Urinary bladder (tissue), 4 donors: ENCODE results near the gene SLC16A11. TPM values are rescaled to one million over a fixed set of nuclear protein-coding genes. Genes with fewer than 3 reads are reported as not detected.

Experiments used
- DNase-seq: peaks from one replicate; pipeline ENCODE4 v3.0.0-alpha.2; 2015; ENCODE audit errors: extremely low spot score
- H3K27ac ChIP-seq: one replicate; pipeline ENCODE4 v1.5.1; 2013; ENCODE audit warnings: low read depth, mild to moderate bottlenecking, moderate library complexity
- H3K36me3 ChIP-seq: one replicate; pipeline ENCODE4 v1.6.1; 2013; ENCODE audit warnings: mild to moderate bottlenecking, moderate library complexity; ENCODE audit not compliant: insufficient read depth
- H3K4me1 ChIP-seq: one replicate; pipeline ENCODE4 v1.6.1; 2013; ENCODE audit warnings: mild to moderate bottlenecking, moderate library complexity; ENCODE audit not compliant: insufficient read depth
- H3K4me3 ChIP-seq: one replicate; pipeline ENCODE4 v1.5.1; 2013; ENCODE audit warnings: low read depth, low read length
- WGBS: extraction: QIAGEN DNeasy Blood & Tissue Kit; methylation state at CpG from one replicate; pipeline ENCODE4 v1.1.7; 2013; 5-methylcytosine and 5-hydroxymethylcytosine counted together
- polyA plus RNA-seq: library from polyadenylated mRNA; stranded (reverse); fragments of 200-250 nt; gene quantifications from one replicate; pipeline ENCODE4 v1.2.3, GENCODE V29; 2013
- total RNA-seq: library from RNA; depleted of rRNA; stranded (reverse); fragments of >200 nt; gene quantifications from one replicate; pipeline ENCODE4 v1.2.3, GENCODE V29; 2014
- donor health status: healthy with polysubstance abuse.
- donor health status: healthy.

The SLC16A11 gene
- total and polyA plus RNA-seq, 2 donors, result 1.5 TPM; not detected in 1

GRCh38 chr17:7016886-7017826 lies 26.7 kb downstream of the SLC16A11 start:
- Histone ChIP-seq H3K4me1 (no peaks in the 10 kb centered on the region), H3K27ac (no peak overlapping the region), H3K36me3 (no peaks in the 10 kb centered on the region), H3K4me3 (no peak overlapping the region)
- 81% methylated on average over 20 of the region's 20 CpGs for WGBS
- DNase-seq, result no peak

- H3K4me1 ChIP-seq, result no peaks in the 10 kb centered on the region
- 77% methylated on average over 3 of the region's 3 CpGs for WGBS
- no peak overlapping the region for H3K27ac ChIP-seq
- DNase-seq, result no peak
- no peaks in the 10 kb centered on the region for H3K36me3 ChIP-seq
- H3K4me3 ChIP-seq, result no peak overlapping the region
Measured at GRCh38 chr17:7016418-7016817, 27.5 kb downstream of the SLC16A11 start.

GRCh38 chr17:7014995-7015958 lies 28.6 kb downstream of the SLC16A11 start:
- no peak for DNase-seq
- Histone ChIP-seq H3K27ac (peak overlapping the region; percentile 92), H3K4me1 (no peaks in the 10 kb centered on the region), H3K36me3 (no peaks in the 10 kb centered on the region), H3K4me3 (peak overlapping the region; percentile 27)
- 7% methylated on average over 56 of the region's 56 CpGs for WGBS

GRCh38 chr17:7014261-7014994 lies 29.5 kb downstream of the SLC16A11 start:
- peak; percentile 85 for DNase-seq
- no peaks in the 10 kb centered on the region for H3K36me3 ChIP-seq
- peak overlapping the region; percentile 63 for H3K4me3 ChIP-seq
- WGBS, result under 1% methylated on average over 75 of the region's 75 CpGs
- H3K4me1 ChIP-seq, result no peaks in the 10 kb centered on the region
- H3K27ac ChIP-seq, result peak overlapping the region; percentile 92

- peak overlapping the region; percentile 63 for H3K4me3 ChIP-seq
- H3K27ac ChIP-seq, result no peak overlapping the region
- H3K36me3 ChIP-seq, result no peaks in the 10 kb centered on the region
- no peaks in the 10 kb centered on the region for H3K4me1 ChIP-seq
- no peak for DNase-seq
- under 1% methylated on average over 6 of the region's 6 CpGs for WGBS
Measured at GRCh38 chr17:7011942-7012254, 32.0 kb downstream of the SLC16A11 start.

GRCh38 chr17:7011415-7011814 lies 32.5 kb downstream of the SLC16A11 start:
- no peak for DNase-seq
- no peak overlapping the region for H3K27ac ChIP-seq
- peak overlapping the region; percentile 63 for H3K4me3 ChIP-seq
- WGBS, result 50% methylated on average over 14 of the region's 14 CpGs
- no peaks in the 10 kb centered on the region for H3K4me1 ChIP-seq
- no peaks in the 10 kb centered on the region for H3K36me3 ChIP-seq

GRCh38 chr17:7010523-7010922 lies 33.4 kb downstream of the SLC16A11 start:
- Histone ChIP-seq H3K36me3 (no peaks in the 10 kb centered on the region), H3K27ac (no peak overlapping the region), H3K4me1 (no peaks in the 10 kb centered on the region), H3K4me3 (no peak overlapping the region)
- DNase-seq, result no peak
- WGBS, result 89% methylated on average over 2 of the region's 2 CpGs

GRCh38 chr17:7007143-7007542 lies 36.7 kb downstream of the SLC16A11 start:
- H3K4me1 ChIP-seq, result no peaks in the 10 kb centered on the region
- H3K36me3 ChIP-seq, result no peaks in the 10 kb centered on the region
- no peak overlapping the region for H3K4me3 ChIP-seq
- DNase-seq, result no peak
- no peak overlapping the region for H3K27ac ChIP-seq
- WGBS, result 88% methylated on average over 2 of the region's 2 CpGs

- Histone ChIP-seq H3K27ac (no peak overlapping the region), H3K4me1 (no peaks in the 10 kb centered on the region), H3K4me3 (no peak overlapping the region), H3K36me3 (no peaks in the 10 kb centered on the region)
- DNase-seq, result no peak
- WGBS, result 83% methylated on average over 7 of the region's 7 CpGs
Measured at GRCh38 chr17:7005716-7006115, 38.2 kb downstream of the SLC16A11 start.

GRCh38 chr17:7004398-7005253 lies 39.3 kb downstream of the SLC16A11 start:
- DNase-seq, result no peak
- Histone ChIP-seq H3K4me1 (no peaks in the 10 kb centered on the region), H3K27ac (no peak overlapping the region), H3K4me3 (no peak overlapping the region), H3K36me3 (peaks cover 5% of the 10 kb centered on the region)
- 91% methylated on average over 2 of the region's 2 CpGs for WGBS

GRCh38 chr17:7003745-7004144 lies 40.1 kb downstream of the SLC16A11 start:
- WGBS, result 94% methylated on average over 2 of the region's 2 CpGs
- Histone ChIP-seq H3K27ac (no peak overlapping the region), H3K4me3 (no peak overlapping the region), H3K4me1 (no peaks in the 10 kb centered on the region), H3K36me3 (peaks cover 5% of the 10 kb centered on the region)
- no peak for DNase-seq

- Histone ChIP-seq H3K4me3 (no peak overlapping the region), H3K36me3 (peaks cover 5% of the 10 kb centered on the region), H3K4me1 (no peaks in the 10 kb centered on the region), H3K27ac (no peak overlapping the region)
- DNase-seq, result no peak
- 94% methylated on average over 6 of the region's 6 CpGs for WGBS
Measured at GRCh38 chr17:7002288-7003047, 41.4 kb downstream of the SLC16A11 start.
